ENCODE measurements around the gene TIMD4.

DNA sequence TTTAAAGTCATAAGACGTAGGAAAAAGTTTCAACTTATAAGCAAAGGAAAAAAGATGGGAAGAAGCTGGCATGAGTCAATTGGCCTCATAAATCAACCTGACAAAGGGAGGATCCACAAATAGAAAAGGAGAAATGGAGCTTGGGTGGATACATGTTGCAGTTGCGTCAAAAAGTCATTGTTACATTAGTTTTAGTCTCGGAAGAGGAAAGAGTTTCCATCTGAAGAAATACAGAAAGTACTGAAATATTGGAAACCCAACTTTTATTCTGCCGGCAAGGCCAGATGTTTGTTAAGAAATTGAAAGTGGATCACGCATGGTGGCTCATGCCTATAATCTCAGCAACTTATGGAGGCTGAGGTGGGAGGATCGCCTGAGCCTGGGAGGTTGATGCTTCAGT, 11.3 kb upstream of the TIMD4 start:
- TF ChIP-seq, protein P1, sequence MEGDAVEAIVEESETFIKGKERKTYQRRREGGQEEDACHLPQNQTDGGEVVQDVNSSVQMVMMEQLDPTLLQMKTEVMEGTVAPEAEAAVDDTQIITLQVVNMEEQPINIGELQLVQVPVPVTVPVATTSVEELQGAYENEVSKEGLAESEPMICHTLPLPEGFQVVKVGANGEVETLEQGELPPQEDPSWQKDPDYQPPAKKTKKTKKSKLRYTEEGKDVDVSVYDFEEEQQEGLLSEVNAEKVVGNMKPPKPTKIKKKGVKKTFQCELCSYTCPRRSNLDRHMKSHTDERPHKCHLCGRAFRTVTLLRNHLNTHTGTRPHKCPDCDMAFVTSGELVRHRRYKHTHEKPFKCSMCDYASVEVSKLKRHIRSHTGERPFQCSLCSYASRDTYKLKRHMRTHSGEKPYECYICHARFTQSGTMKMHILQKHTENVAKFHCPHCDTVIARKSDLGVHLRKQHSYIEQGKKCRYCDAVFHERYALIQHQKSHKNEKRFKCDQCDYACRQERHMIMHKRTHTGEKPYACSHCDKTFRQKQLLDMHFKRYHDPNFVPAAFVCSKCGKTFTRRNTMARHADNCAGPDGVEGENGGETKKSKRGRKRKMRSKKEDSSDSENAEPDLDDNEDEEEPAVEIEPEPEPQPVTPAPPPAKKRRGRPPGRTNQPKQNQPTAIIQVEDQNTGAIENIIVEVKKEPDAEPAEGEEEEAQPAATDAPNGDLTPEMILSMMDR (IDR thresholded peaks at IDR 0.05), result no peak
- no peak for TF ChIP-seq POLR2A (IDR thresholded peaks at IDR 0.05)

Measured in right lobe of liver (tissue), 4 donors.